ENCODE measurements around the gene ACSL6. TPM values are rescaled to one million over a fixed set of nuclear protein-coding genes. Genes with fewer than 3 reads are reported as not detected.

ACSL6 gene
- total RNA-seq, 4 donors from 2014 or later, result 0.22 to 3.3 (median 0.81) TPM

- no peak for DNase-seq (ENCODE audit: low spot score in 2 of 2)
- TF ChIP-seq CTCF (IDR thresholded peaks at IDR 0.05) (no peak), EP300 (IDR thresholded peaks at IDR 0.05) (no peak), POLR2A (IDR thresholded peaks at IDR 0.05) (no peak)
- Histone ChIP-seq H3K9me3 (no peaks in the 10 kb centered on the region), H3K36me3 (no peaks in the 10 kb centered on the region), H3K27ac (no peak overlapping the region), H3K4me1 (no peaks in the 10 kb centered on the region), H3K4me3 (no peak overlapping the region), H3K27me3 (no peaks in the 10 kb centered on the region)
Measured at GRCh38 chr5:131953969-131954368, 57.5 kb downstream of the ACSL6 start.

GRCh38 chr5:131952301-131952857 lies 59.1 kb downstream of the ACSL6 start:
- Histone ChIP-seq H3K27me3 (no peaks in the 10 kb centered on the region), H3K36me3 (no peaks in the 10 kb centered on the region), H3K4me1 (no peaks in the 10 kb centered on the region), H3K9me3 (no peaks in the 10 kb centered on the region), H3K4me3 (no peak overlapping the region), H3K27ac (no peak overlapping the region)
- TF ChIP-seq EP300 (IDR thresholded peaks at IDR 0.05), result no peak
- TF ChIP-seq CTCF (IDR thresholded peaks at IDR 0.05), result no peak
- TF ChIP-seq POLR2A (IDR thresholded peaks at IDR 0.05), result no peak
- WGBS, 2 donors, result 48 to 49% methylated on average over 3 of the region's 3 CpGs
- DNase-seq (ENCODE audit: low spot score in 2 of 2), result no peak

GRCh38 chr5:131950706-131951105 lies 60.8 kb downstream of the ACSL6 start:
- Histone ChIP-seq H3K9me3 (no peaks in the 10 kb centered on the region), H3K27ac (no peak overlapping the region), H3K4me3 (no peak overlapping the region), H3K27me3 (no peaks in the 10 kb centered on the region), H3K4me1 (no peaks in the 10 kb centered on the region), H3K36me3 (no peaks in the 10 kb centered on the region)
- TF ChIP-seq POLR2A (IDR thresholded peaks at IDR 0.05), result no peak
- no peak for TF ChIP-seq CTCF (IDR thresholded peaks at IDR 0.05)
- no peak for TF ChIP-seq EP300 (IDR thresholded peaks at IDR 0.05)
- 91 to 98% methylated on average over 1 of the region's 1 CpG for WGBS, 2 donors
- DNase-seq (ENCODE audit: low spot score in 2 of 2), result no peak

GRCh38 chr5:131947445-131947844 lies 64.0 kb downstream of the ACSL6 start:
- H3K4me3 ChIP-seq, result no peak overlapping the region
- H3K27me3 ChIP-seq, result no peaks in the 10 kb centered on the region
- no peak for DNase-seq (ENCODE audit: low spot score in 2 of 2)
- TF ChIP-seq EP300 (IDR thresholded peaks at IDR 0.05) (no peak), CTCF (IDR thresholded peaks at IDR 0.05) (no peak), POLR2A (IDR thresholded peaks at IDR 0.05) (no peak)
- no peaks in the 10 kb centered on the region for H3K4me1 ChIP-seq
- H3K36me3 ChIP-seq, result no peaks in the 10 kb centered on the region
- H3K27ac ChIP-seq, result no peak overlapping the region
- WGBS, 2 donors, result 46 to 62% methylated on average over 2 of the region's 2 CpGs
- H3K9me3 ChIP-seq, result peaks cover 0 to 3% (median 0%) of the 10 kb centered on the region in 4 donors

GRCh38 chr5:131945551-131946168 lies 65.8 kb downstream of the ACSL6 start, which contains the start of gene MEIKIN:
Gene MEIKIN, minus strand, starts transcription at chr5:131945663. Its CDS starts 158 bp downstream, at chr5:131945505.
- Histone ChIP-seq H3K36me3 (no peaks in the 10 kb centered on the region), H3K9me3 (peaks cover 0 to 3% (median 0%) of the 10 kb centered on the region in 4 donors), H3K27me3 (no peaks in the 10 kb centered on the region), H3K4me3 (no peak within 1 kb of the TSS), H3K27ac (no peak within 1 kb of the TSS), H3K4me1 (no peaks in the 10 kb centered on the region)
- DNase-seq (ENCODE audit: low spot score in 2 of 2), result no peak
- TF ChIP-seq CTCF (IDR thresholded peaks at IDR 0.05), result no peak
- no peak for TF ChIP-seq POLR2A (IDR thresholded peaks at IDR 0.05)
- TF ChIP-seq EP300 (IDR thresholded peaks at IDR 0.05), result no peak
- WGBS, 2 donors, result 78 to 89% methylated on average over 24 of the region's 24 CpGs
